Measurements from ENCODE around the gene MYO7A.

- no peak for TF ChIP-seq CTCF (IDR thresholded peaks at IDR 0.05)
- no peak for TF ChIP-seq POLR2AphosphoS5 (IDR thresholded peaks at IDR 0.05)
- TF ChIP-seq POLR2A (IDR thresholded peaks at IDR 0.05; ENCODE audit: low read depth), result no peak
- no peak for TF ChIP-seq EP300 (IDR thresholded peaks at IDR 0.05)
Measured at GRCh38 chr11:77111946-77112345, 16.1 kb upstream of the MYO7A start.
